NT2/D1 (cell line): ENCODE data around the gene SMURF1.

Experiments used
- DNase-seq: peaks from one replicate; pipeline ENCODE4 v3.0.0-alpha.2; 2011; ENCODE audit warnings: low read depth, low spot score
- H3K27me3 ChIP-seq: 2 replicates; pipeline ENCODE4 v1.6.0; 2011; ENCODE audit warnings: mild to moderate bottlenecking; ENCODE audit not compliant: insufficient read length, insufficient read depth
- H3K36me3 ChIP-seq: 2 replicates; pipeline ENCODE4 v1.6.1; 2011; ENCODE audit warnings: mild to moderate bottlenecking, low read length, mixed read lengths; ENCODE audit not compliant: insufficient read depth, insufficient read length
- H3K4me1 ChIP-seq: 2 replicates; pipeline ENCODE4 v1.5.1; 2011; ENCODE audit not compliant: insufficient read depth, insufficient read length
- H3K4me3 ChIP-seq: 2 replicates; pipeline ENCODE4 v1.5.1; 2011; ENCODE audit warnings: low read depth; ENCODE audit not compliant: insufficient read length
- H3K9ac ChIP-seq: 2 replicates; pipeline ENCODE4 v1.6.0; 2011; ENCODE audit warnings: low read depth; ENCODE audit not compliant: insufficient read length
- H3K9me3 ChIP-seq: 2 replicates; pipeline ENCODE4 v1.5.1; 2011; ENCODE audit warnings: mild to moderate bottlenecking, low read length; ENCODE audit not compliant: insufficient read depth
- SUZ12 ChIP-seq: IDR thresholded peaks from 2 replicates; pipeline ENCODE4 v1.6.1; 2011; ENCODE audit not compliant: insufficient read length, insufficient read depth; ENCODE audit errors: extremely low read depth
- YY1 ChIP-seq: IDR thresholded peaks from 2 replicates; pipeline ENCODE4 v1.6.1; 2011; ENCODE audit not compliant: insufficient read length, insufficient read depth
- ZNF274 ChIP-seq: IDR thresholded peaks from 2 replicates; pipeline ENCODE4 v1.6.1; 2011; ENCODE audit warnings: mild to moderate bottlenecking, low read depth, low read length

SMURF1 gene

DNA sequence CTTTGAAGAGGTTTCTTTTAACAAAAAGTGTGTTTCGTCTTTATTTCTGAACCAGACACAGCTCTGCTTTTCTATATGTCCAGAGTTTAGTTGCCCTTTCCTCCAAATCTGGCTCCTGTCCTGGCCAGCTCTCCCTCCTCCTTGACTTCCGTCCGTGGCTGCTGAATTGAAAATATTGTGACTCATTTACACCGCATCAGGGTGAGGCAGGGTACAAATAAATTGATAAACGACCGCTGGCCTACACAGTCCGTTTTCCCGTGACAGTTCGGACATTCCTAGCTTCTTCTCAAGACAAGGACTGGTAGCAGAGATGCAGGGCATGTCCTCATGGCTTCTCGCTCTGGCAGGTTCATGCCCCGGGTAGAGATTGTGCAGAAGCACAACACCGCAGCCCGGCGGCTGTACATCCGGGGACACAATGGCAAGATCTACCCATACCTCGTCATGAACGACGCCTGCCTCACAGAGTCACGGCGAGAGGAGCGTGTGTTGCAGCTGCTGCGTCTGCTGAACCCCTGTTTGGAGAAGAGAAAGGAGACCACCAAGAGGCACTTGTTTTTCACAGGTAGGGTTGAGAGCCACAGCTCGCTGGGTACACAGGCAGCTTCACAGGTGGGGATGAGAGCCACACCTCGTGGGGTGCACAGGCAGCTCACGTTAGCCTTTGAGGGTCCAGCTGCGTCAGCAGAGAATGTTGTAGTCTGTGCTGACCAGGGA, 139.0 kb downstream of the SMURF1 start:
- Histone ChIP-seq H3K4me3 (no peak overlapping the region), H3K36me3 (peaks cover 74% of the 10 kb centered on the region)

DNA sequence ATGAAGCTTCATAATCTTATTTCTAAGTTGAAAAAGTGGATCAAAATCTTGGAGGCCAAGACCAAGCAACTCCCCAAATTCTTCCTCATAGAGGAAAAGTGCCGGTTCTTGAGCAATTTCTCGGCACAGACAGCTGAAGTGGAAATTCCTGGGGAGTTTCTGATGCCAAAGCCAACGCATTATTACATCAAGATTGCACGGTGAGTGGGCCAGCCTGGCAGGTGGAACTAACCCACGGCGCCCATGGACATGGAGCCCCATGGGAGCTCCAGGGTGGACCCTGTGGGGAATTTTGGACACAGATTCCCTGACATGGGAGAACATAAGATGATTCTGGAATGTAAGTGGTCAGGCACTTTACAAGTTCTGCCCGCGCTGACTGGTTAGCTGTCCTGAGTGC, 139.7 kb downstream of the SMURF1 start:
- H3K4me1 ChIP-seq, result no peaks in the 10 kb centered on the region
- H3K27me3 ChIP-seq, result no peaks in the 10 kb centered on the region
- peaks cover 80% of the 10 kb centered on the region for H3K36me3 ChIP-seq
- no peak for TF ChIP-seq YY1
- no peak for TF ChIP-seq ZNF274
- no peak for TF ChIP-seq SUZ12
- DNase-seq, result no peak
- no peaks in the 10 kb centered on the region for H3K9me3 ChIP-seq
- H3K9ac ChIP-seq, result no peak overlapping the region
- H3K4me3 ChIP-seq, result no peak overlapping the region

More for the DNA sequence above, 139.0 kb downstream of the SMURF1 start:
- no peak for DNase-seq
- TF ChIP-seq SUZ12 (no peak), ZNF274 (no peak), YY1 (no peak)
- no peak overlapping the region for H3K9ac ChIP-seq
- H3K9me3 ChIP-seq, result no peaks in the 10 kb centered on the region
- no peaks in the 10 kb centered on the region for H3K4me1 ChIP-seq
- no peaks in the 10 kb centered on the region for H3K27me3 ChIP-seq

DNA sequence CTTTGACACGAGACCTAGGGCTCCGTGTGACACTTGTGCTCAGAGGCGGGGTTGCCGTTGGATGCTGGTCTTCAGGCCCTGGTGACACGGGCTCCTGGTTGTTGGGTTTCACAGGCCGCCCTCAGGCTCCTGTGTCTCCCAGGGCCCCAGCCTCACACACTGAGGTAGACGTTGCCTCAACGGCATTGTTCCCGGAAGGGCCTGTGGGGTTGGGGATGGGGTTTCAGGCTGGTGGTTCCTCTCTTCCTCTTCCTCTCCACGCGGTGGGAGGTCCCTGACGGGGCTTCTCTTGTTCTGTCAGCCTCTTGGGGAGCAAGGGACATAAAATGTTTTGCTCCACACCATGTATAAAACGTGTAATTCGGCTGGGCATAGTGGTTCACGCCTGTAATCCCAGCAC, 140.5 kb downstream of the SMURF1 start:
- Histone ChIP-seq H3K4me3 (no peak overlapping the region), H3K9ac (no peak overlapping the region), H3K36me3 (peaks cover 80% of the 10 kb centered on the region), H3K27me3 (no peaks in the 10 kb centered on the region), H3K9me3 (no peaks in the 10 kb centered on the region), H3K4me1 (no peaks in the 10 kb centered on the region)
- DNase-seq, result no peak
- no peak for TF ChIP-seq ZNF274
- no peak for TF ChIP-seq YY1
- no peak for TF ChIP-seq SUZ12

DNA sequence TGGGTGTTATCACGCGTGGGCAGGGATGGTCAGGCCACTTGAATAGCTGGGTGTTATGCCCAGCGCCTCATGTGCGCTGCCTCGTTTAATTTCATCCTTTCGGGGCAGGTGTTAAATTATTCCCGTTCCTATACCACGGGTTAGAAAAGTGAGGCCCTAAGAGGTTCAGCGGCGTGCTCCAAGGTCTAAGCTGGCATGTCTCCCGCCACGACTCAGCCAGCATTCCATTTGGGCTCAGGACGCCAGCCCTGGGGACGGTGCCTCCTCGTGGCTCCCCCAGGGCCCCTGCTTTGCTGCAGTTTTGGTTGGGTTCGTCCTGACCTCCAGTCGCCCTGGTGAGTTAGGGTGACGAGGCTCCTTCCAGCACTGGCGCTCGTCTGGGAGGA, 141.1 kb downstream of the SMURF1 start:
- Histone ChIP-seq H3K9me3 (no peaks in the 10 kb centered on the region), H3K27me3 (no peaks in the 10 kb centered on the region), H3K9ac (no peak overlapping the region), H3K36me3 (peaks cover 81% of the 10 kb centered on the region), H3K4me1 (no peaks in the 10 kb centered on the region), H3K4me3 (no peak overlapping the region)
- no peak for TF ChIP-seq ZNF274
- no peak for TF ChIP-seq SUZ12
- DNase-seq, result no peak

DNA sequence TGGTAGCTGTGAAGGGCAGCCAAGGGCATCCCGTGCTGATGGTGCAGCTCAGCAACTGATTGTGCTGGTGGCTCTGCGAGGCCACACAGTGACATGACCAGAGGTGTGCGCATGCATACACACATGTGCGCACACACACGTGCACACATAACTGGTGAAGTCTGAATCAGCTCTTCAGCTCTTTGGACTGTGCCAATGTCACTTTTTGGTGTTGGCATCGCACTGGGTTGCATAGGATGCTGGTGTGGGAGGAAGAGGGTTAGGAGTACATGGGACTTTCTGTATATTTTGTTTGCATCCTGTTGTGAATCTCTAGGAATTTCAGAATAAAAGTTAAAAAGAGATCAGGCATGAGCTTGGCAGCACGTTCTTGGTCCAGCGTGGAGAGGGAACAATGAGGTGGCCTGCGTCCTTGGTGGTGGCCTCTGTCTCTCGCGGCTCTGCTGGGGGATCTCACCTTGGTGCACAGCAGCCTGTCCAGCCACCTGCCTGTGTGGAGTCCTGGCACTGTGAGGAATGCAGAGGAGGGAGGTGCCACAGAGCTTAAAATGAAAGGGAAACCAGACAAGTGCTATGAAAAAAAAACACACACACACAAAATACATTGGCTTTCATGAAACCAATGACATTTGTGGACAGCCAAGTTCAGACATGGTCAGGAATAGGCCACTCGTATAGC, 141.6 kb downstream of the SMURF1 start:
- H3K36me3 ChIP-seq, result peaks cover 81% of the 10 kb centered on the region
- no peaks in the 10 kb centered on the region for H3K9me3 ChIP-seq
- H3K27me3 ChIP-seq, result no peaks in the 10 kb centered on the region
- TF ChIP-seq YY1 (no peak), SUZ12 (no peak), ZNF274 (no peak)
- no peak overlapping the region for H3K4me3 ChIP-seq
- H3K9ac ChIP-seq, result no peak overlapping the region
- H3K4me1 ChIP-seq, result no peaks in the 10 kb centered on the region
- DNase-seq, result no peak

DNA sequence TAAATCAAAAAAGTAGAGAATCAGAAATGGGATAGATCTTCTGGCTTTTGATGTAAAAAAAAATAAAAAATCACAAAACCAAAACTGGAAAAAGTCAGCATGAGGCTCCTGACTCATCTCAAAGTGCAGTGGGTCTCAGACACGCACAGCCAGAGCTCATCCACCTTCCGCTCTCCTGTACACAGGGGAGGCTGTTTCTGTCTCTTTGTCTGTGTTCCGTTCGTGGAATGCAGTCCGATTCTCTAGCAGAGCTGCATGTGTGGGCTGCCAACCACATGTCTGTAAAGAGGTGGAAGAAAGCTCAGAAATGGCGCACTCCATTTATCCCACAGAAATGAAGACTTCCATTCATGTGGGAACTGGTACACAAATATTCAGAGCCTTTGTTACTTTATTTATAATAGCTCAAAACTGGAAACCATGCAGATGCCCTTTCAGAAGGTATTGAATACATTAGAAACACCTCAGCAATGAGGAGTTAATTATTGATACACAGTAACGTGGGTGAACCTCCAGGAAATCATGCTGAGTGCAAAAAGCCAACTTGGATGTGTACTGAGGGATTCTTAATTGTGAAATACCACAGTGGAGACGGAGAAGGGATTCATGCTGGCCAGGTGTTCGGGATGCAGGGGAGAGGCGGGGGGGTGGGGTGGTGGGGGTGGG, 142.3 kb downstream of the SMURF1 start:
- H3K27me3 ChIP-seq, result no peaks in the 10 kb centered on the region
- no peak for TF ChIP-seq ZNF274
- TF ChIP-seq SUZ12, result no peak
- TF ChIP-seq YY1, result no peak
- DNase-seq, result no peak
- no peak overlapping the region for H3K9ac ChIP-seq
- no peaks in the 10 kb centered on the region for H3K4me1 ChIP-seq
- peaks cover 80% of the 10 kb centered on the region for H3K36me3 ChIP-seq
- H3K4me3 ChIP-seq, result no peak overlapping the region
- no peaks in the 10 kb centered on the region for H3K9me3 ChIP-seq

DNA sequence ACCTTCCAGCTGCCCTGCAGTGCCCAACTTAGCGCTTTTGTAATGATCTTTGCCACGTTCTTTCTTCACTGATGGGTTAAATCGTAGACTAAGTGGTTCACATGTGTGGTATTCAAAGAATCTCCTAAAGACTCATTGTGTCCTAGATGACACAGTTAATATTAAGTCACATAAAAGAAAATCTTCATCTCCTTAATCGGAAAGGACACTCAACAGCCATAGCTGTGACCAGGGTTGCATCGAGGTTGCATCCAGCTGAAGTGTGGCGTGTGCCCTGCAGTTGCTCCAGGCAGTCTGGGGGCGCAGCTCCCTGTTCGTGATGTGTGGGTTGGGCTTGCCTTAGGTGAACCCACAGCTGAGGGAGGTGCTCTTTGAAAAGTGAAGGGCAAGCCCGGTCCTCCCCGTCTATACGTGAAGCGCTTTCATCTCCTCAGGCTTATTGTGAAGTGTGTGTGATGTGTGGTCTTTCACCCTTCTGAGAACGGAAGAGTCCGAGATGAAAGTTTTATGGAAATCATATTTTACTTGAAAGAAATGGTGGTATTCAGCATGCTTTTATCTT, 142.9 kb downstream of the SMURF1 start:
- DNase-seq, result no peak
- TF ChIP-seq SUZ12 (no peak), ZNF274 (no peak)
- H3K9ac ChIP-seq, result no peak overlapping the region
- H3K4me3 ChIP-seq, result no peak overlapping the region
- no peaks in the 10 kb centered on the region for H3K9me3 ChIP-seq
- peaks cover 80% of the 10 kb centered on the region for H3K36me3 ChIP-seq
- no peaks in the 10 kb centered on the region for H3K27me3 ChIP-seq
- H3K4me1 ChIP-seq, result no peaks in the 10 kb centered on the region
